Activated T-cell treated with anti-CD3 and anti-CD28 coated beads, Interleukin-2, amount 50 U/mL, for 4 hours (primary cell): Measurements from ENCODE around the gene RTL10. TPM values are rescaled to one million over a fixed set of nuclear protein-coding genes. Genes with fewer than 3 reads are reported as not detected.
A peak's percentile ranks its signal among the peaks of the same experiment; 100 is the strongest.

Experiments
- ATAC-seq, 2 donors: fragments of 200-7000 bp; cut with Tn5 transposase; one replicate each; pipeline ENCODE4 v1.10.0; 2021
- DNase-seq: peaks from one replicate; pipeline ENCODE4 v3.0.0-alpha.2; 2020
- H3K27me3 Mint-ChIP-seq: one replicate; pipeline ENCODE4 v1.8.0; 2021; ENCODE audit warnings: low read depth, mixed read lengths
- H3K36me3 Mint-ChIP-seq: one replicate; pipeline ENCODE4 v1.8.0; 2022; ENCODE audit warnings: mixed read lengths; ENCODE audit not compliant: insufficient read depth
- H3K4me1 Mint-ChIP-seq: one replicate; pipeline ENCODE4 v1.8.0; 2021; ENCODE audit warnings: low read depth, mixed read lengths
- H3K4me3 Mint-ChIP-seq: one replicate; pipeline ENCODE4 v1.8.0; 2021; ENCODE audit warnings: mild to moderate bottlenecking, moderate library complexity, mixed read lengths
- H3K9me3 Mint-ChIP-seq: one replicate; pipeline ENCODE4 v1.8.0; 2021; ENCODE audit warnings: mixed read lengths
- total RNA-seq, 3 donors: library from RNA; stranded (reverse); gene quantifications; one replicate each; pipeline ENCODE4 v1.2.1, GENCODE V29; 2021

RTL10 gene
- total RNA-seq, 3 donors from 2014 or later, result 13.7 to 19.5 (median 14.5) TPM

GRCh38 chr22:19893363-19893762 is 38.7 kb upstream of the RTL10 start:
- H3K36me3 Mint-ChIP-seq, result peaks cover 8% of the 10 kb centered on the region
- no peak overlapping the region for H3K4me3 Mint-ChIP-seq
- no peaks in the 10 kb centered on the region for H3K9me3 Mint-ChIP-seq
- DNase-seq (no peak), ATAC-seq (no peak)
- no peaks in the 10 kb centered on the region for H3K27me3 Mint-ChIP-seq
- peaks cover 70% of the 10 kb centered on the region for H3K4me1 Mint-ChIP-seq

GRCh38 chr22:19892925-19893324 is 38.3 kb upstream of the RTL10 start:
- H3K27me3 Mint-ChIP-seq, result no peaks in the 10 kb centered on the region
- DNase-seq (no peak), ATAC-seq (no peak)
- no peak overlapping the region for H3K4me3 Mint-ChIP-seq
- peaks cover 75% of the 10 kb centered on the region for H3K4me1 Mint-ChIP-seq
- no peaks in the 10 kb centered on the region for H3K9me3 Mint-ChIP-seq
- peaks cover 8% of the 10 kb centered on the region for H3K36me3 Mint-ChIP-seq

GRCh38 chr22:19892257-19892879 is 37.7 kb upstream of the RTL10 start:
- ATAC-seq, result peak; percentile 70 to 73
- Mint-ChIP-seq H3K4me1 (peaks cover 79% of the 10 kb centered on the region), H3K36me3 (peaks cover 8% of the 10 kb centered on the region), H3K9me3 (no peaks in the 10 kb centered on the region), H3K4me3 (peak overlapping the region; percentile 77), H3K27me3 (no peaks in the 10 kb centered on the region)
- peak; percentile 43 for DNase-seq

- H3K9me3 Mint-ChIP-seq, result no peaks in the 10 kb centered on the region
- ATAC-seq, result peak; percentile 83 to 86
- peak; percentile 84 for DNase-seq
- peak overlapping the region; percentile 77 for H3K4me3 Mint-ChIP-seq
- peaks cover 79% of the 10 kb centered on the region for H3K4me1 Mint-ChIP-seq
- peaks cover 8% of the 10 kb centered on the region for H3K36me3 Mint-ChIP-seq
- no peaks in the 10 kb centered on the region for H3K27me3 Mint-ChIP-seq
Observed at GRCh38 chr22:19891317-19892256, 36.9 kb upstream of the RTL10 start.

- DNase-seq, result no peak
- Mint-ChIP-seq H3K4me3 (peak overlapping the region; percentile 77), H3K27me3 (no peaks in the 10 kb centered on the region), H3K4me1 (peaks cover 80% of the 10 kb centered on the region), H3K36me3 (peaks cover 8% of the 10 kb centered on the region), H3K9me3 (no peaks in the 10 kb centered on the region)
- no peak for ATAC-seq
Observed at GRCh38 chr22:19890502-19891316, 36.0 kb upstream of the RTL10 start.

- peaks cover 79% of the 10 kb centered on the region for H3K4me1 Mint-ChIP-seq
- DNase-seq, result peak; percentile 51
- no peak for ATAC-seq
- H3K36me3 Mint-ChIP-seq, result peaks cover 8% of the 10 kb centered on the region
- H3K4me3 Mint-ChIP-seq, result no peak overlapping the region
- no peaks in the 10 kb centered on the region for H3K9me3 Mint-ChIP-seq
- no peaks in the 10 kb centered on the region for H3K27me3 Mint-ChIP-seq
Observed at GRCh38 chr22:19889951-19890350, 35.3 kb upstream of the RTL10 start.

GRCh38 chr22:19888131-19888746 is 33.6 kb upstream of the RTL10 start:
- no peaks in the 10 kb centered on the region for H3K27me3 Mint-ChIP-seq
- no peak overlapping the region for H3K4me3 Mint-ChIP-seq
- ATAC-seq, result no peak
- no peaks in the 10 kb centered on the region for H3K36me3 Mint-ChIP-seq
- H3K9me3 Mint-ChIP-seq, result no peaks in the 10 kb centered on the region
- DNase-seq, result no peak
- peaks cover 65% of the 10 kb centered on the region for H3K4me1 Mint-ChIP-seq

- peaks cover 57% of the 10 kb centered on the region for H3K4me1 Mint-ChIP-seq
- no peak for DNase-seq
- no peak for ATAC-seq
- no peaks in the 10 kb centered on the region for H3K36me3 Mint-ChIP-seq
- peak overlapping the region; percentile 4 for H3K4me3 Mint-ChIP-seq
- H3K9me3 Mint-ChIP-seq, result no peaks in the 10 kb centered on the region
- H3K27me3 Mint-ChIP-seq, result no peaks in the 10 kb centered on the region
Observed at GRCh38 chr22:19887256-19887985, 32.7 kb upstream of the RTL10 start.

- ATAC-seq (peak in 1 of 2 donors; percentile 23), DNase-seq (peak; percentile 47)
- Mint-ChIP-seq H3K4me3 (peak overlapping the region; percentile 4), H3K36me3 (no peaks in the 10 kb centered on the region), H3K4me1 (peaks cover 50% of the 10 kb centered on the region), H3K9me3 (no peaks in the 10 kb centered on the region), H3K27me3 (no peaks in the 10 kb centered on the region)
Observed at GRCh38 chr22:19886605-19887255, 32.1 kb upstream of the RTL10 start.

GRCh38 chr22:19885841-19886592 is 31.3 kb upstream of the RTL10 start:
- ATAC-seq (no peak), DNase-seq (no peak)
- Mint-ChIP-seq H3K27me3 (no peaks in the 10 kb centered on the region), H3K4me1 (peaks cover 43% of the 10 kb centered on the region), H3K36me3 (no peaks in the 10 kb centered on the region), H3K9me3 (no peaks in the 10 kb centered on the region), H3K4me3 (no peak overlapping the region)

GRCh38 chr22:19884954-19885751 is 30.5 kb upstream of the RTL10 start:
- H3K4me3 Mint-ChIP-seq, result no peak overlapping the region
- peaks cover 35% of the 10 kb centered on the region for H3K4me1 Mint-ChIP-seq
- no peaks in the 10 kb centered on the region for H3K36me3 Mint-ChIP-seq
- H3K9me3 Mint-ChIP-seq, result no peaks in the 10 kb centered on the region
- DNase-seq (no peak), ATAC-seq (no peak)
- H3K27me3 Mint-ChIP-seq, result no peaks in the 10 kb centered on the region
